A549 (cell line): ENCODE results near the gene MOB3A. TPM values are rescaled to one million over a fixed set of nuclear protein-coding genes. Genes with fewer than 3 reads are reported as not detected.

ENCODE experiments used
- ATAC-seq, 2 experiments: fragments of 200-7000 bp in 1 of 2; fragments of >200 bp in 1 of 2; cut with Nextera tagmentation in 1 of 2; cut with Tn5 transposase in 1 of 2; 3 replicates each; pipeline versions ENCODE4 v1.8.0 to v1.9.1; 2018 to 2020; ENCODE audit warnings: mild to moderate bottlenecking in 1 of 2, moderate library complexity in 1 of 2
- CTCF ChIA-PET: fragments of 300-600 bp; sonication (Branson Sonifier 250); formaldehyde crosslinking; extraction: SDS; loops from one replicate; lab custom pipeline; 2021; ENCODE audit warnings: antibody characterized with exemption, inconsistent platforms; lab: Yijun Ruan, JAX
- POLR2A ChIA-PET: fragments of 350-600 bp; formaldehyde crosslinking; extraction: SDS; loops from one replicate; lab custom pipeline; 2021; ENCODE audit warnings: antibody characterized with exemption, inconsistent platforms; lab: Yijun Ruan, JAX
- DNase-seq, 2 experiments: peaks; one replicate each; pipeline versions ENCODE4 v3.0.0 to v3.0.0-alpha.2; 2011 to 2016; ENCODE audit warnings: low read depth in 1 of 2, low spot score in 1 of 2
- FAIRE-seq: peaks from 2 replicates; lab custom pipeline; 2011; peaks lifted over from hg19 to GRCh38; lab: Jason Lieb, UNC
- H3K27ac ChIP-seq, 2 experiments: fragments of >200 bp; sonication (Bioruptor Twin); formaldehyde crosslinking; 3 replicates each; pipeline ENCODE4 v1.5.1; 2016 to 2017
- H3K4me1 ChIP-seq: fragments of >200 bp; sonication (Bioruptor Twin); formaldehyde crosslinking; 3 replicates; pipeline ENCODE4 v1.6.1; 2016
- H3K4me2 ChIP-seq: fragments of >200 bp; sonication (Bioruptor Twin); formaldehyde crosslinking; 3 replicates; pipeline ENCODE4 v1.6.1; 2016
- H3K4me3 ChIP-seq: fragments of >200 bp; sonication (Bioruptor Twin); formaldehyde crosslinking; 3 replicates; pipeline ENCODE4 v1.5.1; 2016
- H3K9me3 ChIP-seq: fragments of >200 bp; sonication (Bioruptor Twin); formaldehyde crosslinking; 3 replicates; pipeline ENCODE4 v1.6.1; 2016
- CBX8 ChIP-seq: fragments of 200-600 bp; sonication (generic); IDR thresholded peaks from 2 replicates; pipeline ENCODE4 v1.6.1; 2016
- CEBPB ChIP-seq, 2 experiments: fragments of >200 bp in 1 of 2; sonication (Bioruptor Twin) in 1 of 2; formaldehyde crosslinking in 1 of 2; IDR thresholded peaks; 2 replicates each; pipeline ENCODE4 v1.6.1; 2012 to 2016
- EHF ChIP-seq: fragments of 250-450 bp; sonication (Bioruptor Pico); IDR thresholded peaks from 2 replicates; pipeline ENCODE4 v1.5.0; 2020; ENCODE audit warnings: mild to moderate bottlenecking
- FOSB ChIP-seq: fragments of 250-450 bp; sonication (Bioruptor Pico); IDR thresholded peaks from 2 replicates; pipeline ENCODE4 v1.5.0; 2020; ENCODE audit warnings: mild to moderate bottlenecking, moderate library complexity
- FOSL2 ChIP-seq, 2 experiments: fragments of 450-650 bp in 1 of 2; fragments of >200 bp in 1 of 2; sonication (Bioruptor Twin) in 1 of 2; formaldehyde crosslinking; IDR thresholded peaks; 2 replicates each; pipeline versions ENCODE4 v1.5.0 to v1.6.1; 2016 to 2020; ENCODE audit warnings: mild to moderate bottlenecking in 1 of 2, moderate library complexity in 1 of 2
- GATA3 ChIP-seq: IDR thresholded peaks from 2 replicates; pipeline ENCODE4 v1.6.1; 2012; ENCODE audit warnings: borderline replicate concordance
- HDAC2 ChIP-seq: fragments of 200-600 bp; sonication (generic); IDR thresholded peaks from 2 replicates; pipeline ENCODE4 v1.6.1; 2016
- HEYL ChIP-seq: fragments of 250-450 bp; sonication (Bioruptor Pico); IDR thresholded peaks from 2 replicates; pipeline ENCODE4 v1.8.0; 2021; ENCODE audit warnings: mild to moderate bottlenecking, moderate library complexity
- HOXB13 ChIP-seq: fragments of 250-450 bp; sonication (Bioruptor Pico); IDR thresholded peaks from 2 replicates; pipeline ENCODE4 v1.5.0; 2020; ENCODE audit warnings: low read depth, mild to moderate bottlenecking, moderate library complexity
- HOXB5 ChIP-seq: fragments of 250-450 bp; sonication (Bioruptor Pico); IDR thresholded peaks from 2 replicates; pipeline ENCODE4 v1.5.0; 2020; ENCODE audit warnings: mild to moderate bottlenecking, moderate library complexity
- JUN ChIP-seq, 2 experiments: fragments of >200 bp; sonication (Bioruptor Twin); formaldehyde crosslinking; IDR thresholded peaks; 2 replicates in 1 of 2; 3 replicates in 1 of 2; pipeline ENCODE4 v1.6.1; 2016 to 2017
- KDM1A ChIP-seq: fragments of 200-600 bp; sonication (generic); IDR thresholded peaks from 2 replicates; pipeline ENCODE4 v1.6.1; 2016; ENCODE audit warnings: low read depth, mild to moderate bottlenecking
- NFE2L2 ChIP-seq: fragments of 150-350 bp; conservative IDR thresholded peaks from 2 replicates; pipeline ENCODE4 v1.6.1; 2014; ENCODE audit warnings: low read length
- NPAS2 ChIP-seq: fragments of 250-450 bp; sonication (Bioruptor Pico); IDR thresholded peaks from 2 replicates; pipeline ENCODE4 v1.8.0; 2022; ENCODE audit warnings: mild to moderate bottlenecking, moderate library complexity, borderline replicate concordance
- NR3C1 ChIP-seq: fragments of >200 bp; sonication (Bioruptor Twin); formaldehyde crosslinking; IDR thresholded peaks from 3 replicates; pipeline ENCODE4 v1.6.1; 2017
- PBX3 ChIP-seq: IDR thresholded peaks from 2 replicates; pipeline ENCODE4 v1.6.1; 2012
- POLR2A ChIP-seq: IDR thresholded peaks from 2 replicates; pipeline ENCODE4 v1.6.1; 2012; ENCODE audit warnings: mild to moderate bottlenecking, low read length
- RAD21 ChIP-seq, 2 experiments: fragments of >200 bp in 1 of 2; sonication (Bioruptor Twin) in 1 of 2; formaldehyde crosslinking in 1 of 2; IDR thresholded peaks in 1 of 2; conservative IDR thresholded peaks in 1 of 2; 2 replicates in 1 of 2; 3 replicates in 1 of 2; pipeline ENCODE4 v1.6.1; 2012 to 2018; ENCODE audit warnings: inconsistent platforms in 1 of 2
- RARB ChIP-seq: fragments of 250-450 bp; sonication (Bioruptor Pico); IDR thresholded peaks from 2 replicates; pipeline ENCODE4 v1.8.0; 2021; ENCODE audit warnings: mild to moderate bottlenecking, moderate library complexity
- REST ChIP-seq: fragments of 200-600 bp; sonication (generic); IDR thresholded peaks from 2 replicates; pipeline ENCODE4 v1.6.1; 2016; ENCODE audit warnings: antibody characterized with exemption, mild to moderate bottlenecking, moderate library complexity
- RFX5 ChIP-seq: fragments of 450-650 bp; IDR thresholded peaks from 2 replicates; pipeline ENCODE4 v1.7.1; 2014; ENCODE audit warnings: antibody characterized with exemption, mild to moderate bottlenecking, moderate library complexity
- whole genome bisulfite sequencing: methylation state at CpG from one replicate; pipeline ENCODE4 v1.1.6; 2017; ENCODE audit errors: missing lambda C conversion rate; 5-methylcytosine and 5-hydroxymethylcytosine counted together
- polyA plus RNA-seq, 4 experiments: library from polyadenylated mRNA; depleted of rRNA in 3 of 4; stranded (reverse); fragments of >200 nt; fragmentation: RNase III in 1 of 4; extraction: RNeasy Plus Mini Kit Qiagen cat#74134 plus additional on column Dnase treatment in 1 of 4; gene quantifications; 2 replicates in 3 of 4; 3 replicates in 1 of 4; pipeline ENCODE4 v1.2.3, GENCODE V29; 2011 to 2017
- TF ChIP-seq, protein P1 (sequence below): IDR thresholded peaks from 2 replicates; pipeline ENCODE4 v1.6.1; 2012
- TF ChIP-seq, protein P2 (sequence below): fragments of >200 bp; sonication (Bioruptor Twin); formaldehyde crosslinking; IDR thresholded peaks from 2 replicates; pipeline ENCODE4 v1.6.1; 2016
- TF ChIP-seq, protein P3 (sequence below): fragments of >200 bp; sonication (Bioruptor Twin); formaldehyde crosslinking; IDR thresholded peaks from 3 replicates; pipeline ENCODE4 v1.6.1; 2016
- TF ChIP-seq, protein P4 (sequence below): fragments of >200 bp; sonication (Bioruptor Twin); formaldehyde crosslinking; IDR thresholded peaks from 3 replicates; pipeline ENCODE4 v1.5.1; 2016
- TF ChIP-seq, protein P5 (sequence below): fragments of 450-650 bp; IDR thresholded peaks from 2 replicates; pipeline ENCODE4 v1.6.1; 2014; ENCODE audit warnings: antibody characterized with exemption

The MOB3A gene
- polyA plus RNA-seq, 2 of the 4 experiments (the other 2 are of a cell fraction), result 9.1 to 10.9 TPM

DNA sequence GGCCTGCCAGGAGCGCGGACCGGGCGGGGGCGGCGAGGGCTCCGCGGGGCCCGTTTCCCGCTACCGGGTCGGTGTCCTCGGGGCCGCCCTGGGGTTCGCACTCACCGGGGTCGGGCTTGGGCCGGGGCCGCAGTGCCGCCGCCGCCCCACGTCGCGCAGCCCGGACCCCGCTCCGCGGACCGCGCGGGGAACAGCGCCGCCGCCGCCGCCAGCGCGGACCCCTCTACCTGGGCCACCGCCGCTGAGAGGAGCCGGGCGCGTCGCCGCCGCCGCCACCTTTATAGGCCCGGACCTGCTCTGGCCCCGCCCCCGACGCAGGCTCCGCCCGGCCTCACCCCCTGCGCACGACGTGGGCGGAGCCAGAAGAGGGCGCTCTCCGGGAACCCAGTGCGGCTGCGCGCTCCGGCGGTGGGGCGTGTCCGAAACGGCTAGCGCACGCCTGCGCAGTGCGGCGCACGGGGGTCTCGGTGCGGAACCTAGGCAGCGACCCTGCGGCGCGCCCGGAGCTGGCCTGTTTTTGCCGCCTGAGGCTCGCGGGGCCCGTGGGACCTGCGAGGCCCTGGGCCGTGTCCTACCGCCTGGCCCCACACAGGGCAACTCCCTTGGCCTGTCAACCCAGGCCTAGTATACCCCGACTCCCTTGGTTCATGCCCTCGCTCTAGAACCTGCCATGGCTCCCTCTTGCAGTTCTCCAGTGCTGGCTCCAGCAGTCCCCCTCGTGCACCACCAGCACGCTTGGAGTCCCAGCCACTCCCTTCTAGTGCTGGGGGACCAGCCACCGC is 44.9 kb downstream of the MOB3A start, which contains the start of gene MKNK2 (continued):
- TF ChIP-seq RAD21 (conservative IDR thresholded peaks at IDR 0.05 in 1 of 2, IDR thresholded peaks at IDR 0.05 in 1 of 2), result no peak
- TF ChIP-seq FOSL2 (IDR thresholded peaks at IDR 0.05), result no peak
- TF ChIP-seq FOSL2 (CRISPR knock-in tag; IDR thresholded peaks at IDR 0.05), result no peak
- 0 out of 2 replicates have a peak, but pooled peaks have one; percentile 20 for TF ChIP-seq GATA3
- TF ChIP-seq POLR2A, result peak; percentile 98
- TF ChIP-seq KDM1A, result peak; percentile 93
- TF ChIP-seq NFE2L2, result no peak
- no peak for TF ChIP-seq RARB (CRISPR knock-in tag)
- no peak for TF ChIP-seq FOSB (CRISPR knock-in tag)
- TF ChIP-seq, protein P1, sequence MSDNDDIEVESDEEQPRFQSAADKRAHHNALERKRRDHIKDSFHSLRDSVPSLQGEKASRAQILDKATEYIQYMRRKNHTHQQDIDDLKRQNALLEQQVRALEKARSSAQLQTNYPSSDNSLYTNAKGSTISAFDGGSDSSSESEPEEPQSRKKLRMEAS, result no peak
- no peak for TF ChIP-seq HDAC2
- peak; percentile 93 to 98 for TF ChIP-seq JUN (IDR thresholded peaks at IDR 0.05)
- TF ChIP-seq HOXB5 (CRISPR knock-in tag), result no peak; the same call in 1 of the 2 replicates
- peak; percentile 61; the same call in 1 of the 2 replicates for TF ChIP-seq PBX3
- TF ChIP-seq CBX8, result no peak
- TF ChIP-seq NPAS2 (CRISPR knock-in tag), result no peak
- TF ChIP-seq, protein P2, sequence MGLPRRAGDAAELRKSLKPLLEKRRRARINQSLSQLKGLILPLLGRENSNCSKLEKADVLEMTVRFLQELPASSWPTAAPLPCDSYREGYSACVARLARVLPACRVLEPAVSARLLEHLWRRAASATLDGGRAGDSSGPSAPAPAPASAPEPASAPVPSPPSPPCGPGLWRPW, result no peak

DNA sequence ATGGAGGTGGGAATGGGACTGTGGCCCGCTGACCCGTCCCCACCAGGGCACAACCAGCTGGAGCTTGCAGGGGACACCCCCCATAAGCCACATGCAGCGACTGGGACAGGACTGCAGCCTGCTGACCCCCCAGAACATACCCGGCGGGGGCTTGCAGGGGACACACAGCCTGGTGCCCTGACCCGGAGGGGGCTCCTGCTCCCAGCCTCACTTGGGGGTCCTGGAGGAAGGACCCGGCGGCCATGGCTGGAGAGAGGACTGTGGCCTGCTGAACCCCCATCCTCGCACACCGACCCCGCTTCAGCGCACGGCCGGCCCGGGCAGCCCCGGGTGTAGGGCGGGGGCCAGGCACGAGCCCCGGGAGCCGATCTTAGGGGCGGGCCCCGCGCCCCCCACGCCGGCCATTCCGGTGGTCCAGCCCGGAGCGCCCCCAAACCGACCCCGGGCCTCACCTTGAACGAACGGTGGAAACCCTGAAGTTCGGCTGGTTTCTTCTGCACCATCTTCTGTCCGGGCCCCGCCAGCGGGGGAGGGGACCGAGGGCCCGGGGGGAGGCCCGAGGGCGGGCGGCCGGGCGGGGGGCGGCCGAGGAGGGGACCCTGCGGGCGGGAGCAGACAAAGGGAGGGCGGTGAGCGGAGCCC is 45.7 kb downstream of the MOB3A start:
- no peak for DNase-seq
- CTCF ChIA-PET, result interaction anchor here (1.8 kb wide), 1 partner anchor 31 kb away, joined by 7 read pairs; no protein-coding TSS in a partner anchor
- WGBS, result no CpG with 5 or more reads among the region's 49 CpGs

More for the DNA sequence above, 45.7 kb downstream of the MOB3A start:
- ATAC-seq, result peak in 1 of 2 experiments; percentile 6; a peak in 3 of 6 replicates
- FAIRE-seq, result no peak
- TF ChIP-seq, protein P3, sequence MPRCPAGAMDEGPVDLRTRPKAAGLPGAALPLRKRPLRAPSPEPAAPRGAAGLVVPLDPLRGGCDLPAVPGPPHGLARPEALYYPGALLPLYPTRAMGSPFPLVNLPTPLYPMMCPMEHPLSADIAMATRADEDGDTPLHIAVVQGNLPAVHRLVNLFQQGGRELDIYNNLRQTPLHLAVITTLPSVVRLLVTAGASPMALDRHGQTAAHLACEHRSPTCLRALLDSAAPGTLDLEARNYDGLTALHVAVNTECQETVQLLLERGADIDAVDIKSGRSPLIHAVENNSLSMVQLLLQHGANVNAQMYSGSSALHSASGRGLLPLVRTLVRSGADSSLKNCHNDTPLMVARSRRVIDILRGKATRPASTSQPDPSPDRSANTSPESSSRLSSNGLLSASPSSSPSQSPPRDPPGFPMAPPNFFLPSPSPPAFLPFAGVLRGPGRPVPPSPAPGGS, result no peak
- no peak for TF ChIP-seq HOXB13
- no peak for TF ChIP-seq CEBPB (IDR thresholded peaks at IDR 0.05)
- no peak for TF ChIP-seq EHF
- no peak for TF ChIP-seq RFX5
- no peak for TF ChIP-seq NR3C1
- TF ChIP-seq HEYL, result no peak
- TF ChIP-seq, protein P4, sequence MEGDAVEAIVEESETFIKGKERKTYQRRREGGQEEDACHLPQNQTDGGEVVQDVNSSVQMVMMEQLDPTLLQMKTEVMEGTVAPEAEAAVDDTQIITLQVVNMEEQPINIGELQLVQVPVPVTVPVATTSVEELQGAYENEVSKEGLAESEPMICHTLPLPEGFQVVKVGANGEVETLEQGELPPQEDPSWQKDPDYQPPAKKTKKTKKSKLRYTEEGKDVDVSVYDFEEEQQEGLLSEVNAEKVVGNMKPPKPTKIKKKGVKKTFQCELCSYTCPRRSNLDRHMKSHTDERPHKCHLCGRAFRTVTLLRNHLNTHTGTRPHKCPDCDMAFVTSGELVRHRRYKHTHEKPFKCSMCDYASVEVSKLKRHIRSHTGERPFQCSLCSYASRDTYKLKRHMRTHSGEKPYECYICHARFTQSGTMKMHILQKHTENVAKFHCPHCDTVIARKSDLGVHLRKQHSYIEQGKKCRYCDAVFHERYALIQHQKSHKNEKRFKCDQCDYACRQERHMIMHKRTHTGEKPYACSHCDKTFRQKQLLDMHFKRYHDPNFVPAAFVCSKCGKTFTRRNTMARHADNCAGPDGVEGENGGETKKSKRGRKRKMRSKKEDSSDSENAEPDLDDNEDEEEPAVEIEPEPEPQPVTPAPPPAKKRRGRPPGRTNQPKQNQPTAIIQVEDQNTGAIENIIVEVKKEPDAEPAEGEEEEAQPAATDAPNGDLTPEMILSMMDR, result no peak
- TF ChIP-seq, protein P5, sequence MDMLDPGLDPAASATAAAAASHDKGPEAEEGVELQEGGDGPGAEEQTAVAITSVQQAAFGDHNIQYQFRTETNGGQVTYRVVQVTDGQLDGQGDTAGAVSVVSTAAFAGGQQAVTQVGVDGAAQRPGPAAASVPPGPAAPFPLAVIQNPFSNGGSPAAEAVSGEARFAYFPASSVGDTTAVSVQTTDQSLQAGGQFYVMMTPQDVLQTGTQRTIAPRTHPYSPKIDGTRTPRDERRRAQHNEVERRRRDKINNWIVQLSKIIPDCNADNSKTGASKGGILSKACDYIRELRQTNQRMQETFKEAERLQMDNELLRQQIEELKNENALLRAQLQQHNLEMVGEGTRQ, result no peak
- no peak for TF ChIP-seq HOXB5 (CRISPR knock-in tag)
- no peak for TF ChIP-seq REST
- TF ChIP-seq JUN (IDR thresholded peaks at IDR 0.05), result no peak
- Histone ChIP-seq H3K4me1 (peaks cover 61% of the 10 kb centered on the region), H3K27ac (peak overlapping the region; percentile 95 to 100), H3K4me3 (peak overlapping the region; percentile 99), H3K9me3 (no peaks in the 10 kb centered on the region), H3K4me2 (peak overlapping the region; percentile 85)
- POLR2A ChIA-PET, result no interaction called here
